Measurements from ENCODE around the gene SMURF1.

Gene SMURF1

DNA sequence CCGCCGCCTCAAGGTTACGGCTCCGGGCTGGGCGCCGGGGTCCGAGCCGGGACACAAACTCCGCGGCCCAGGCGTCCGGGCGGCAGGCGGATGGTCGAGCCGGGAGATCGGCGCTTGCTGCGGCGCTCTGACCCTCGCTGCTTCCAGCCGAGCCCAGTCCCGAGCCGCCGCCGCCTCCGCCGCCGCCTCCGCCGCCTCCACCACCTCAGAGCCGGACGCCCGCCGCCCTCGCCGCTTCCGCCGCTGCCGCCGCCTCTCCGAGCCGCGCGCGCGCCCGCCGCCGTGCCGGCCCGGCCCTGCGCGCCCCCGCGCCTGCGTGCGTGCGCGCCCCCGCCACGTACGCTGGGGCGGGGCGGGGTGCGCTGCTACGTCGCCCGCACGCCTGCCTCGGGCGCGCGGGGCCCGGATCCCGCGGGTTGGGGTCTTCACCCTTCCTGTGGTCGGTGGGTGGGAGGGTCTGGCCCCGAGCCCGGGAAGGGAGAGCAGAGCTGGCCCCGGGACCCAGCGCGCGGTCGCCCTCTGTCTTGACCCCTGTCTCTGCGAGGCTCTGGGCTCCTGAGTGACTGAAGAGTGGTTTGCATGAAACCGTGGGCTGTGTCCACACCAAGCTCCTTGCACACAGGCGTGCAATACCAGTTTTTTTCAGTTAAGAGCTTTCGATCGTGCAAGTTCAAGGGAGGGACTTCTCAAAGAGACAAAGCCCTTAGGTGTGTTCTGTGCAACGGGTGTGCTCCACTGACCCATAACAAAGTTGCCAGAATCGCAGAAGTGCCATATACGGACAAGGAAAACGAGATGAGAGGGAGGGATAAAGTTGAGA, at the start of gene SMURF1:
TSS of gene SMURF1 (minus strand) at position 256 of the 820 bp plus-strand sequence. CDS start 328 bp downstream, outside the sequence.
- Histone ChIP-seq H3K27me3 (replicated peaks; ENCODE audit: control insufficient read depth, insufficient read depth, low read length) (no peaks in the 10 kb centered on the region), H3K4me3 (replicated peaks; ENCODE audit: low read depth, low read length) (peak within 1 kb of the TSS; percentile 78), H3K36me3 (ENCODE audit: control insufficient read depth, insufficient read depth, low read length) (no peaks in the 10 kb centered on the region)
- TF ChIP-seq, protein P1, sequence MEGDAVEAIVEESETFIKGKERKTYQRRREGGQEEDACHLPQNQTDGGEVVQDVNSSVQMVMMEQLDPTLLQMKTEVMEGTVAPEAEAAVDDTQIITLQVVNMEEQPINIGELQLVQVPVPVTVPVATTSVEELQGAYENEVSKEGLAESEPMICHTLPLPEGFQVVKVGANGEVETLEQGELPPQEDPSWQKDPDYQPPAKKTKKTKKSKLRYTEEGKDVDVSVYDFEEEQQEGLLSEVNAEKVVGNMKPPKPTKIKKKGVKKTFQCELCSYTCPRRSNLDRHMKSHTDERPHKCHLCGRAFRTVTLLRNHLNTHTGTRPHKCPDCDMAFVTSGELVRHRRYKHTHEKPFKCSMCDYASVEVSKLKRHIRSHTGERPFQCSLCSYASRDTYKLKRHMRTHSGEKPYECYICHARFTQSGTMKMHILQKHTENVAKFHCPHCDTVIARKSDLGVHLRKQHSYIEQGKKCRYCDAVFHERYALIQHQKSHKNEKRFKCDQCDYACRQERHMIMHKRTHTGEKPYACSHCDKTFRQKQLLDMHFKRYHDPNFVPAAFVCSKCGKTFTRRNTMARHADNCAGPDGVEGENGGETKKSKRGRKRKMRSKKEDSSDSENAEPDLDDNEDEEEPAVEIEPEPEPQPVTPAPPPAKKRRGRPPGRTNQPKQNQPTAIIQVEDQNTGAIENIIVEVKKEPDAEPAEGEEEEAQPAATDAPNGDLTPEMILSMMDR (IDR thresholded peaks at IDR 0.05; ENCODE audit: insufficient read depth, low read length, poor library complexity, severe bottlenecking) = no peak
- peak; percentile 82 for DNase-seq (ENCODE audit: extremely low read depth, insufficient read length)

DNA sequence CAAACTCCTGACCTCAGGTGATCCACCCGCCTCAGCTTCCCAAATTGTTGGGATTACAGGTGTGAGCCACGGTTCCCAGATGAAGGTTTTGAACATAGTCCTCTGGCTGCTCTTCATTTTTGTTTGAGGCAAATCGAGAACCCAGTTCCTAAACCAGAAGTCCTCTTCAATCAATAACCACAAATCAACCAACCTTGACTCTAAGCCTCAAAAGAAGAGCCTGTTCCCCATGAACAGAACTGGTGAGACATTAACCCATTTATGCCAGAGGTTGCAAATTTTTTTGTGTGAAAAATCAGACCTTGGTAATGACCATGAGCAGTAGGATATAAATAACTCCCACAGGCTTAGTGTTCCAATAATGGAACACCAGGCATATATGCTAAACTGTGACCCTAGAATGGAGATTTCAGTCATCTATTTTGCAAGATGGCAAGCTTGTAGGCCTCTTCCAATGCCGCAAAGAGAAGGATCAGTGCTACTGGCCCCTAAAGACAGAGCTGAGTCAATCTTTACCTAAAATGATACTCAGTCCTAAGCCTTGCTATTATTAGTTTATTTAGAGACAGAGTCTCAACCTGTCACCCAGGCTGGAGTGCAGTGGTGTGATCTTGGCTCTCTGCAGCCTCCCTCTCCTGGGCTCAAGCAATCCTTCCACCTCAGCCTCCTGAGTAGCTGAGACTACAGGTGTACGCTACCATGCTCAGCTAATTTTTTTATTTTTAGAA, 48.1 kb upstream of the SMURF1 start:
- no peaks in the 10 kb centered on the region for H3K36me3 ChIP-seq (ENCODE audit: control insufficient read depth, insufficient read depth, low read length)
- peaks cover 1% of the 10 kb centered on the region for H3K27me3 ChIP-seq (replicated peaks; ENCODE audit: control insufficient read depth, insufficient read depth, low read length)
- TF ChIP-seq, protein P1 (IDR thresholded peaks at IDR 0.05; ENCODE audit: insufficient read depth, low read length, poor library complexity, severe bottlenecking) = no peak
- no peak overlapping the region for H3K4me3 ChIP-seq (replicated peaks; ENCODE audit: low read depth, low read length)
- DNase-seq (ENCODE audit: extremely low read depth, insufficient read length) = no peak

DNA sequence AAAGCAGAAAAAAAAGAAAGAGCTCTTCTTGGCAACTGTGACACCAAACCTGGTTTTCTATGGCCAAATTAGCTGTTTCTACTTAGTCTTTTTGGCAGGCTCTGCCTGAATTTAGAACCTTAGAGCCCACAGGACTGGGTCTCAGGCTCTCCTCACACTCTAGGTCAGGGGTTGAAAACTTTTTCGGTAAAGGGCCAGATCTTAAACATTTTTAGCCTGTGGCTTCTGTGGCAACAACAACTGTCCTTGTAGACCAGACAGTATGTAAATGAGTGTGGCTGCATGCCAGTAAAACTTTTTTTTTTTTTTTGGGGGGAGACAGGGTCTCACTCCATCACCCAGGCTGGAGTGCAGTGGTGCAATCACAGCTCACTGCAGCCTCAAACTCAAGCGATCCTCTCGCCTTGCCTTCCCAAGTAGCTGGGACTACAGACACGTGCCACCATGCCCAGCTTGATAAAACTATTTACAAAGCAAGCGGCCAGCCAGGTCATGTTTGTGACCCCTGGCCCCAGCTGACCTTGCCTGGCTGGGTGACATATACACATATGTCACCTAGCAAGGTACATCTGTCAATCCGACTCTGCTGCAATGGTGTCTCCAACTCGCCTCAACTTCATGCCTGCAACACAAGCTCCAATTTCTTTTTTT, 46.6 kb upstream of the SMURF1 start:
- no peak overlapping the region for H3K4me3 ChIP-seq (replicated peaks; ENCODE audit: low read depth, low read length)
- TF ChIP-seq, protein P1 (IDR thresholded peaks at IDR 0.05; ENCODE audit: insufficient read depth, low read length, poor library complexity, severe bottlenecking) = no peak
- no peak for DNase-seq (ENCODE audit: extremely low read depth, insufficient read length)
- H3K36me3 ChIP-seq (ENCODE audit: control insufficient read depth, insufficient read depth, low read length) = no peaks in the 10 kb centered on the region
- peaks cover 1% of the 10 kb centered on the region for H3K27me3 ChIP-seq (replicated peaks; ENCODE audit: control insufficient read depth, insufficient read depth, low read length)

DNA sequence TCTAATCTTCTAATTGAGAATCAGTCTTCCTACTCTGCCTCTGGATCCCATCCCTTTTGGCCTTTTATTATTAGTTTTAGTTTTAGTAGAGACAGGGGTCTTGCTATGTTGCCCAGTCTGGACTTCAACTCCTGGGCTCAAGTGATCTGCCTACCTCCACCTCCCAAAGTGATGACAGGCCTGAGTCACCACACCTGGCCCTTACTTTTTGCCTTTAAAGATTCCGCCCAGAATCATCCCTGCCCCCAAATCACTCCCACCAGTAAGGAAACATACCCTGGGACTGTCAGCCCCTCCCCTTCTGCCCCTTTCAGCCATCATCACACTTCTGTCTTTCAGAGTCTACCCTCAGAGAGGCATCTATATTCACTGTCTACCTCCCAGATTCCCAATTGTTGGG, 45.3 kb upstream of the SMURF1 start:
- TF ChIP-seq, protein P1 (IDR thresholded peaks at IDR 0.05; ENCODE audit: insufficient read depth, low read length, poor library complexity, severe bottlenecking) = no peak
- H3K27me3 ChIP-seq (replicated peaks; ENCODE audit: control insufficient read depth, insufficient read depth, low read length) = peaks cover 1% of the 10 kb centered on the region; the same call in 1 of the 2 replicates
- H3K36me3 ChIP-seq (ENCODE audit: control insufficient read depth, insufficient read depth, low read length) = no peaks in the 10 kb centered on the region
- no peak for DNase-seq (ENCODE audit: extremely low read depth, insufficient read length)
- H3K4me3 ChIP-seq (replicated peaks; ENCODE audit: low read depth, low read length) = no peak overlapping the region

DNA sequence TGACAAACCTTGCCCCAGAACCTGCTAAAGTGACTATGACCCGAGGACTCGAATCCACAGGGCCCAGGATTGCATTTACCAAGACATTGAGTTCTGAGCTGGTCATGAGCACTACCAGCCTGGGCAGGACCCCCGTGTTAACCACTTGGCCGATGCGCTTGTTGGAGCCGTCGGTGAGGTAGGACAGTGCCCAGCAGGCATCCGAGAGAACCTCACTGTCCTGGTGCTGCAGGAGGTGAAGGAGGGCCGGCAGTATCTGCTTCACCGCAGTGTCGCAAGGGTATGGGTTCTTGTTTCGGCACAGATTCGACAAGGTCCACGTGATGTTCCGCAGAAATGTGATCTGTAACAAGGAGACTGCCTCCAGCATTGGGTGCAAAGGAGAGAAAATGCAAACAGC, 44.3 kb upstream of the SMURF1 start:
- H3K27me3 ChIP-seq (replicated peaks; ENCODE audit: control insufficient read depth, insufficient read depth, low read length) = peaks cover under 1% of the 10 kb centered on the region; the same call in 1 of the 2 replicates
- no peaks in the 10 kb centered on the region for H3K36me3 ChIP-seq (ENCODE audit: control insufficient read depth, insufficient read depth, low read length)
- no peak overlapping the region for H3K4me3 ChIP-seq (replicated peaks; ENCODE audit: low read depth, low read length)
- DNase-seq (ENCODE audit: extremely low read depth, insufficient read length) = no peak
- TF ChIP-seq, protein P1 (IDR thresholded peaks at IDR 0.05; ENCODE audit: insufficient read depth, low read length, poor library complexity, severe bottlenecking) = no peak

All from GM06990 (cell line).